Activated CD4-positive, alpha-beta T cell treated with anti-CD3 and anti-CD28 coated beads, Interleukin-2, amount 50 U/mL, for 4 hours (primary cell): ENCODE measurements around the gene SKAP2.
"Not testable (repeated sequence)": the region's sequence is repeated elsewhere in the genome, so short reads cannot be mapped to it uniquely, and the experiment has no call there.

ENCODE experiments used
- DNase-seq, 2 experiments: peaks; one replicate each; pipeline ENCODE4 v3.0.0-alpha.2; 2020

Gene SKAP2

DNA sequence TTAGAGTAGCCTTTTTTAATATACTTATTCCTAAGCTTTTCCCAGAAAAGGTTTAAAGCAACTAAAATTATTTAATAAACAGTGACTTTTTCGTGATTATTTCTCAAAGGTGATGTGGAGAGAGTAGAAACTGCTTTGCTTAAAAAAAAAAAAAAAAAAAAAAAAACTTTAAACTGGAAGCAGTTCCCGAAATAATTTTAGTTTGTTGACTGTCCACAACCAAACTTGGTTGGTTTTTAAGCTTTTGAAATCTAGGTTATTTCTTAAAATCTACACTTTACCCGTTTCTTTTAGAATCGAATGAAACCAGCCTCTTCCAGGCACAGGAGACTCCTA is 7.3 kb downstream of the SKAP2 start:
- no peak for DNase-seq

- no peak for DNase-seq
Observed at GRCh38 chr7:26856176-26856985, 8.0 kb downstream of the SKAP2 start.

DNA sequence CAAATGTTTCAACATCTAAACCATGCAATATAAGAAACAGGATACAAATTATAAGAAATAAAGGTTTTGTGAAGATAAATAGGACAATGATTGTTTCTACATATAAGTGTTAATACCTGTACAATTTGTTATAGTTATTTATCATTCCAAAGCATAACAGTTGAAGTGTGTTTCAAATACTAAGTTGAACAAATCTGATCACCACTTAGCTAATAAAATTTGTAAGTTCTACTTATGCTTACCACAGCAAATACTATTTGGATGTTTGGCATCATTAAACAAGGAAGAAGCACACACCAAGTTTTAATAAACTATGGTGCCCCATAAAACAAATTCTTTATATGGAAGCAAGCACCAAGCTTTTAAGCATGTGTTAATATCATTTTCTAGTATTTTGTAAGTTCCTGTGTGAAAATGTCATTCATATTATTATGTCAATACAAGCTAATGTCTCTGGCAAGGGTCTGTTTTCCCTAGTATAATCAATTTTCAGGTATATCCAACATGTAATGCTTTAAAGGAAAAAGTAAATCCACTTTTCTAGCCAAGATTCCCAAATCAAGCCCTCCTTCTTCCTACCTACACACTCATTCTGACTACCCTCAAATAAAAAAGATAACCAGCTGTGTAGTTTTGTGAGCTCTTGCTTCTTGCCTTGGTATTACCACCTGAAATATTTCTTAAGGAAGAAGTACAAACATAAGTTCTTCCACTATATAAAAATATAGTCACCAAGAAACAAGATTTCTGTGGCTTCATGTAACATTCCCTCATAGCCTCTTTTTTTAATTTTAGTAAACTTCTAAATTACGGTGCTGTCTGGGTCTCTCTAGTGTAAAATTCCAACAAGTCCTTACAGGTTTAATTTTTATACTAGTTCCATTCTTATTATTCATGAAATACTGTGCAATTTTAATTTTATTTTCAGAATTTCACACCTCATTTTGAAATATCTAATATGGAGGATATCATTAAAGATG is 9.2 kb downstream of the SKAP2 start:
- no peak for DNase-seq

- DNase-seq: no peak
Observed at GRCh38 chr7:26853788-26854393, 10.5 kb downstream of the SKAP2 start.

DNA sequence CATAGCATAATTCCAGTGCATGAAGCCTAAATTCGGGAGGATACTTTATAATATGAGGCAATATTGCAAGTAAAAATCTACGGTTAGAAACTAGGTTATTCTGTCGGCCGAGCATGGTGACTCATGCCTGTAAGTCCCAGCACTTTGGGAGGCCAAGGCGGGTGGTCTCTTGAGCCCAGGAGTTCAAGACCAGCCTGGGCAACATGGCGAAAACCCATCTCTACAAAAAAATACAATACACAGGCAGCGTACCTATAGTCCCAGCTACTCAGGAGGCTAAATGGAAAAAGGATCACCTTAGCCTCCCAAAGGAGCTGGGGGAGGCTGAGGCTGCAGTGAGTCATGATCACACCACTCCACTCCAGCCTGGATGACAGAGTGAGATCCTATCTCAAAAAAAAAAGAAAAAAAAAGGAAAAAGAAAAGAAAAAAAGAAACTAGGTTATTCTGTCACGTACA is 14.2 kb downstream of the SKAP2 start:
- DNase-seq: no peak

- DNase-seq: no peak
Observed at GRCh38 chr7:26843705-26844104, 20.7 kb downstream of the SKAP2 start.

DNA sequence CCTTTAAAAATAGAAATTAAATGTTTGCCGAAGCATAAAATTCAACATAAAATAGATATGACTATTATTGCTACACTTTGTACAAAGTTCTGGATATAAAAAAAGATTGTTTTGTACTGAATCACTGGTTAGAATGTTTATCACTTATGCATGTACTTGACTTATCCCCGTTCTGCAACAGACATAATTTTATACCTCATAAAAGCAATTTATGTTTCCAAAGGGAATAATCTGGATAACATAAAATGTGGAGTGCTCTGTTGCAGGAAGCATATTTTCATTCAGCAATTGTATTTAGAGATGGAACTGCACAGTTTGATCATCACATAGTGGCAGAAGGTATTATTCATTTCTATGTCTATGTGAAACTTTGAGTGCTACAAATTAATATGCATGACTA is 21.5 kb downstream of the SKAP2 start:
- no peak for DNase-seq

DNA sequence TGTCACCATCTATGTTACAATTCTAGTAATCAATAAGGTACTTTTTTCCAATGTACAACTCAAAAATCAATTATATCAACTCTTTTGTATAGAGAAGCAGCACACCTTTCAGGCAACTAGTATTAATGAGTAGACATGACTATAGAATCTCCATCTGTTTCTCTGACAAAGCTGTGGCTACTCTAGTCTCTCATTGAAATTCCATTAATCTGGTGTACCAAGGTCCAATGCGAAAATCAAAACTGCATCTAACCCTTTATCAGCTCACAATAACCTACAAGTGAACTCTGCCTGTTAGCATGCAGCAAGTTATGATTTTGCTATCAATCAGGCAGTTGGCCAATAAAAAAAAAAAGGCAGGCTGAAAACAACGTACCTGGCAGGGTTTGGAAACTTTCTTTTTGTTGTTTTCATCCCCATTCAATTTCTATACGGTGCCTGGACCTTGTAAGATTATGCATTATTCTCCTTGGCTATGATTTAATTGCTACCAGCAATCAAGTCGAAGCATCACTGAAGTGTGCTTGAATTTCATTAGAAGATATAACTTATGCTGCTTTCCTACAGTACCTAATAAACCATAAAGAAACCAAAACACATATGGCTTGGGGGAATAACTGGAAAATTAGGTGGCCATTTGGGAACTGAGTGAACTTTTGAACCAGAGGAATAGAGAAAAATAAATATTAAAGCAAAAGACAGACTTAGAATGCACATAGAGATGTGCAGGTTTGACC is 23.2 kb downstream of the SKAP2 start:
- DNase-seq: no peak

DNA sequence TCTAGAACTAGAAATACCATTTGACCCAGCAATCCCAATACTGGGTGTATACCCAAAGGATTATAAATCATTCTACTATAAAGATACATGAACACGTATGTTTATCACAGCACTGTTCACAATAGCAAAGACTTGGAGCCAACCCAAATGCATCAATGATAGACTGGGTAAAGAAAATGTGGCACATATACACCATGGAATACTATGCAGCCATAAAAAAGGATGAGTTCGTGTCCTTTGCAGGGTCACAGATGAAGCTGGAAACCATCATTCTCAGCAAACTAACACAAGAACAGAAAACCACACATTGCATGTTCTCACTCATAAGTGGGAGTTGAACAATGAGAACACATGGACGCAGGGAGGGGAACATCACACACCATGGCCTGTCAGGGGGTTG is 27.6 kb downstream of the SKAP2 start:
- DNase-seq: not testable (repeated sequence)

GRCh38 chr7:26815426-26815825 is 49.0 kb downstream of the SKAP2 start:
- DNase-seq: no peak

DNA sequence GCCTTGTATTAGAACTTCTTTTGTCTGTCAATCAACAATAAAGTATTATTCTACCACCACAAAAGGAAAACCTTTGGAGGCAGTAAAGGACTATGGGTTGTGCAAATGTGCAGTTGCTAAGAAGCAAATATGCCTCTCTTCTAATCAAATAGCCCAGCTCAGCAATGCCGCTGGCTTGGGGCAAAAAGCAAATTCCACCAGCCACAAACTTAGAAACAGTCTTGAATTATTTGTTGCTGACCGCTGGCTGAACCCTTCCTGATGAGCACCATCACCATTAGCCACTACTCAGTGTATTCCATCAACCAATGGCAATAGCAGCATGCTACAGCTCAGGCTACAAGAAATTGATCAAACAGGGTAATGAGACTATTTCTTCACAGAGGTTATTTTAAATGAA is 51.0 kb downstream of the SKAP2 start:
- no peak for DNase-seq

- DNase-seq: no peak
Observed at GRCh38 chr7:26794541-26794940, 69.8 kb downstream of the SKAP2 start.

DNA sequence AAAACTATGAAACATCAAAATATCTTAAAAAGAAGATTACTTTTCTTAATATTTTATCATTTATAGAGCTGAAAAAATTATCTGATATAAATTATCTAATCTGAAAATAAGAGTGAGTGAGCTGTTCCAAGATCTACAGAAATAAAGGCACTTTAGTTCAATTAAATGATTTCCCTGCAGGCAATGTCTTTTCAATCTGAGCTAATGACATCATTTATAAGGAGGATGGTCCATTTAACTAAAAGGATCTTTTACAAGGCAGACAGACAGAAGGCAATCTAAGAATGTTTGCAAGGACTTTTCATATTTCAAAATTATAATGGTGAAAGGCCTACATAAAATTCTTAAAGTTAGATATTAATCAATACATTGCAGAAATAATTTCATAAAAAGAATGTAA is 71.8 kb downstream of the SKAP2 start:
- DNase-seq: no peak

DNA sequence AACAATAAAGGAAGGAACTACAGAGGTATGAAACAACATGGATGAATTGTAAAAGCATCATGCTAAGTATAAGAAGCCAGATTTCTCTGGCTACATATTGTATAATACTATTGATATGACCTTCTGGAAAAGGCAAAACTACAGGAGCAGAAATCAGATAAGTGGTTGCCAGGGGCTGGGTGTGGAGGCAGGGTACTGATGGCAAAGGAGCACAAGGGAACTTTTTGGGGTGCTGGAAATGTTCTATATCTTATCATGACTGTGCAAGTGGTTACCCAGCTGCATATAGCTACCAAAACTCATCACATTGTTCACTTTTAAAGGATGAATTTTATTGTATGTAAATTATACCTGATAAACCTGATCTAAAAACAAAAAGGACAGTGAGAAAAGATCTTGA is 72.4 kb downstream of the SKAP2 start:
- DNase-seq: no peak

- no peak for DNase-seq
Observed at GRCh38 chr7:26789481-26790184, 74.8 kb downstream of the SKAP2 start.

DNA sequence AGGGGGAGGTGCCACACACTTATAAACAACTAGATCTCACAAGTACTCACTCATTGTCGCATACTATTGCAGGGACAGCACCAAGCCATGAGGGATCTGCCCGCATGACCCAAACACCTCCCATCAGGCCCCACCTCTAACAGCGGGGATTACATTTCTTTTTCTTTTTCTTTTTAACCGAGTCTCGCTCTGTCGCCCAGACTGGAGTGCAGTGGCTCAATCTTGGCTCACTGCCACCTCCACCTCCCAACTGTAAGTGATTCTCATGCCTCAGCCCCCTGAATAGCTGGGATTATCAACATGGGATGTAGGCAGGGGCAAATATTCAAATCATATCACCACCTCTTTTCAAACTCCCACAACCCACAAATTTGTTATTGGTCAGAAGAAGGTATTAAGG is 76.7 kb downstream of the SKAP2 start:
- no peak for DNase-seq

- DNase-seq: no peak
Observed at GRCh38 chr7:26784118-26784517, 80.3 kb downstream of the SKAP2 start.

- DNase-seq: no peak
Observed at GRCh38 chr7:26782501-26782900, 81.9 kb downstream of the SKAP2 start.

DNA sequence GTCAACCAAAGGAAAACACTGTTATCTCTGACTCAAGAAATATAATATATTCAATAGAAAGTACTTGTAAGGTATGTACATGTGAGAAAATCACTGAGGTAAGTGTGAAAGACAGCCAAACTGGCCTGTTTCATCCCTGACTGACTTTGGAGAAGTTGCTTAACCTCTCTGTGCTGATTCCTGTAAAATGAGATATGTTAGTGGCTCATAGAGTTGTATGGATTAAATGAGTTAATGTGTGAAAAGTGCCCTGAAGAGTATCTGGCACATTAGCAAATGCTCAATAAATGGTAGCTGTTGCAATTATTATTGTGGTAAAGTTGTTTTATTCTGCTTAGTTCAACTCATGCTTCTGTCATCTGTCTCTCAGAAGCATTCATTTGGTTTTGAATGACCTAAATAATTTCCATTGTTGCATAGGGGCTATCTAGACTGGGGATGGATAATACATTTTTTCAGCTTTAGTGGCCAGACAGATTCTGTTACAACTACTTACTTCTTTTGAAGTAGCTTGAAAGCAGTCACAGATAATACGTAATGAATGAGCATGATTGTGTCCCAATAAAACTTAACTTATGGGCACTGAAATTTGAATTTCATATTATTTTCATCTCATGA is 84.3 kb downstream of the SKAP2 start:
- DNase-seq: no peak

DNA sequence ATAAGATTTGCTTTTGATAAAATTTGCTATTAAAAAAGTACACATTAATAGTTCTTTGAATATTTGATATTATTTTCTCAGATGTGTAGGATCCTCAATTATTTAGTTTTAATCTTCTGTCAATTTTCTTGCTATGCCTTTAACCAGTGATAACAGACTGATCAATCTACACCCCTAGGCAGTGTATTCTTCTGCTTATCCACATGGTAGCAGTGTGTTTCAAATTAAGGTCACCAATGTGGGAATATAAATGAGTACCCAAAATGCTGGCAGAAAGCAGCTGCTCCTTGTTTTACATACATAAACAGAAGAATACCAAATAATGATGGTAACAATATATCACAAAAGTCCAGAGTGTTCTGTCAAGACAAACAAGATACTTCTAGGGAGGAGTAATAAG is 87.0 kb downstream of the SKAP2 start:
- DNase-seq: no peak

DNA sequence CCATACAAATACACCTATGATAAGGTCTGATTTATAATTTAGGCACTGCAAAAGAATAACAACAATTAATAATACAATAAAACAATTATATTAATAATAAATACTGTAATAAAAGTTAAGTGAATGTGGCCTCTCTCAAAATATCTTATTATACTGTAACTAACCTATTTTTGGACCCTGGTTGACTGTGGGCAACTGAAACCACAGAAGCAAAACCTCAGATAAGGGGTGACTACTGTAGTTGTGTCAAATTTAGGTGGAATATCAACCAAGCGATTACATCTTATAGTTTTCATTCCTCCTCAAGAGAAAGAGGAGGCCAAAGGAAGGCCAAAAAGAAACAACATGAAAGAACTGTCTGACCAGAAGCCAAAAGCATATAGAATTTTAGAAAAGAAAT is 103.9 kb downstream of the SKAP2 start:
- no peak for DNase-seq

GRCh38 chr7:26759108-26759507 is 105.3 kb downstream of the SKAP2 start:
- DNase-seq: no peak
